Measurements from ENCODE around the gene CXCL14.
A peak's percentile ranks its signal among the peaks of the same experiment; 100 is the strongest.

GRCh38 chr5:135560858-135561257 lies 17.9 kb downstream of the CXCL14 start:
- no peak for TF ChIP-seq STAT1 (IDR thresholded peaks at IDR 0.05; ENCODE audit: unreplicated experiment)
- TF ChIP-seq REST (IDR thresholded peaks at IDR 0.05; ENCODE audit: unreplicated experiment): no peak
- peak; percentile 85 to 98 for TF ChIP-seq CTCF (conservative IDR thresholded peaks at IDR 0.05; ENCODE audit: low read depth in 2 of 2)
- no peak for TF ChIP-seq POLR2AphosphoS5 (IDR thresholded peaks at IDR 0.05; ENCODE audit: low read depth)
- TF ChIP-seq ZNF331 (CRISPR knock-in tag; IDR thresholded peaks at IDR 0.05; ENCODE audit: low read depth): no peak
